SK-N-SH (cell line): Measurements from ENCODE around the gene COPS4. TPM values are rescaled to one million over a fixed set of nuclear protein-coding genes. Genes with fewer than 3 reads are reported as not detected.

Experiments
- CTCF ChIA-PET: fragments of 300-600, 350-600 bp; formaldehyde crosslinking; extraction: SDS; loops from one replicate; lab custom pipeline; 2021; lab: Yijun Ruan, JAX
- POLR2A ChIA-PET: fragments of 350-600 bp; sonication (Branson Sonifier 250); formaldehyde crosslinking; extraction: SDS; loops from one replicate; lab custom pipeline; 2020; ENCODE audit warnings: antibody characterized with exemption, inconsistent platforms; lab: Yijun Ruan, JAX
- DNase-seq: peaks from one replicate; pipeline ENCODE4 v3.0.0; 2012
- H2AFZ ChIP-seq: fragments of 200-600 bp; sonication (generic); 2 replicates; pipeline ENCODE4 v1.8.1; 2016; ENCODE audit warnings: antibody characterized with exemption, mild to moderate bottlenecking, low read depth
- H3F3A ChIP-seq: fragments of 200-600 bp; sonication (generic); replicated peaks from 2 replicates; pipeline ENCODE3; 2016; ENCODE audit warnings: antibody characterized with exemption, mild to moderate bottlenecking; ENCODE audit not compliant: insufficient read depth
- H3K27ac ChIP-seq, 2 experiments: fragments of 200-500 bp in 1 of 2; fragments of 200-600 bp in 1 of 2; sonication (Bioruptor generic) in 1 of 2; sonication (generic), shearing (Covaris generic) in 1 of 2; 2 replicates each; pipeline versions ENCODE4 v1.5.1 to v1.6.1; 2014 to 2016; ENCODE audit warnings: low read depth in 2 of 2, inconsistent platforms in 1 of 2, low read length in 1 of 2, mild to moderate bottlenecking in 1 of 2, mixed read lengths in 1 of 2
- H3K27me3 ChIP-seq: fragments of 200-600 bp; sonication (generic), shearing (Covaris generic); 2 replicates; pipeline ENCODE4 v1.6.1; 2016; ENCODE audit warnings: mixed run types; ENCODE audit not compliant: insufficient read depth
- H3K36me3 ChIP-seq, 2 experiments: fragments of 200-500 bp in 1 of 2; fragments of 200-600 bp in 1 of 2; sonication (Bioruptor generic) in 1 of 2; sonication (generic) in 1 of 2; replicated peaks in 1 of 2; 2 replicates each; pipeline versions ENCODE3 to v1.5.1; 2014 to 2016; ENCODE audit warnings: low read length in 1 of 2, mild to moderate bottlenecking in 1 of 2; ENCODE audit not compliant: insufficient read depth in 2 of 2, control insufficient read depth in 1 of 2
- H3K4me1 ChIP-seq, 2 experiments: fragments of 200-500 bp in 1 of 2; fragments of 200-600 bp in 1 of 2; sonication (Bioruptor generic) in 1 of 2; sonication (generic), shearing (Covaris generic) in 1 of 2; 2 replicates each; pipeline versions ENCODE4 v1.5.1 to v1.6.1; 2014 to 2016; ENCODE audit warnings: low read depth in 1 of 2, low read length in 1 of 2, mixed run types in 1 of 2; ENCODE audit not compliant: insufficient read depth in 2 of 2, control insufficient read depth in 1 of 2
- H3K4me2 ChIP-seq: fragments of 200-600 bp; sonication (generic), shearing (Covaris generic); 2 replicates; pipeline ENCODE4 v1.6.1; 2017; ENCODE audit warnings: mixed run types
- H3K4me3 ChIP-seq, 2 experiments: fragments of 200-500 bp in 1 of 2; fragments of 200-600 bp in 1 of 2; sonication (Bioruptor generic) in 1 of 2; sonication (generic), shearing (Covaris generic) in 1 of 2; 2 replicates each; pipeline versions ENCODE4 v1.5.1 to v1.8.1; 2014 to 2016; ENCODE audit warnings: low read depth in 2 of 2, inconsistent platforms in 1 of 2, low read length in 1 of 2, mild to moderate bottlenecking in 1 of 2, mixed read lengths in 1 of 2, moderate library complexity in 1 of 2
- H3K79me2 ChIP-seq: fragments of 200-600 bp; sonication (generic); 2 replicates; pipeline ENCODE4 v1.8.1; 2017; ENCODE audit warnings: mild to moderate bottlenecking; ENCODE audit not compliant: insufficient read depth
- H3K9ac ChIP-seq: fragments of 200-600 bp; sonication (generic); 2 replicates; pipeline ENCODE4 v1.6.1; 2017; ENCODE audit warnings: mixed run types
- H3K9me2 ChIP-seq: fragments of 200-600 bp; sonication (generic); 2 replicates; pipeline ENCODE4 v1.6.1; 2017; ENCODE audit warnings: mixed run types
- H3K9me3 ChIP-seq: fragments of 200-600 bp; sonication (generic); 2 replicates; pipeline ENCODE4 v1.6.1; 2017; ENCODE audit warnings: mixed run types, mild to moderate bottlenecking, moderate library complexity
- H4K20me1 ChIP-seq: fragments of 200-600 bp; sonication (generic); 2 replicates; pipeline ENCODE4 v1.6.1; 2017; ENCODE audit warnings: mild to moderate bottlenecking, mixed run types; ENCODE audit not compliant: insufficient read depth
- CHD2 ChIP-seq: fragments of 150-350 bp; IDR thresholded peaks from 2 replicates; pipeline ENCODE4 v1.6.1; 2018; ENCODE audit warnings: low read length; ENCODE audit not compliant: partially characterized antibody
- CTCF ChIP-seq: fragments of 200-600 bp; sonication (generic); IDR thresholded peaks from 2 replicates; pipeline ENCODE4 v1.6.1; 2017; ENCODE audit warnings: antibody characterized with exemption, mild to moderate bottlenecking, moderate library complexity
- EP300 ChIP-seq, 2 experiments: IDR thresholded peaks; 2 replicates each; pipeline versions ENCODE4 v1.4.0 to v1.6.1; 2012; ENCODE audit warnings: borderline replicate concordance in 1 of 2, low read depth in 1 of 2, low read length in 1 of 2
- FOSL2 ChIP-seq: IDR thresholded peaks from 2 replicates; pipeline ENCODE4 v1.4.0; 2012; ENCODE audit warnings: low read depth, mild to moderate bottlenecking, moderate library complexity, borderline replicate concordance
- FOXJ3 ChIP-seq: sonication (generic); formaldehyde crosslinking; IDR thresholded peaks from 2 replicates; pipeline ENCODE4 v1.5.1; 2020; ENCODE audit warnings: mild to moderate bottlenecking, missing genetic modification reagents
- FOXM1 ChIP-seq: IDR thresholded peaks from 2 replicates; pipeline ENCODE4 v1.4.0; 2012; ENCODE audit warnings: low read depth, mild to moderate bottlenecking
- GABPA ChIP-seq: IDR thresholded peaks from 2 replicates; pipeline ENCODE4 v1.4.0; 2012; ENCODE audit warnings: low read depth, mild to moderate bottlenecking
- GATA2 ChIP-seq: sonication (generic); formaldehyde crosslinking; IDR thresholded peaks from 2 replicates; pipeline ENCODE4 v1.5.0; 2020; ENCODE audit warnings: mild to moderate bottlenecking, missing genetic modification reagents
- IRF3 ChIP-seq: fragments of 150-350 bp; IDR thresholded peaks from 2 replicates; pipeline ENCODE4 v1.6.1; 2016; ENCODE audit warnings: mild to moderate bottlenecking, low read depth, low read length
- JUND ChIP-seq: IDR thresholded peaks from 2 replicates; pipeline ENCODE4 v1.4.0; 2012
- MAX ChIP-seq: IDR thresholded peaks from 2 replicates; pipeline ENCODE4 v1.4.0; 2012; ENCODE audit warnings: low read depth
- NFIC ChIP-seq: IDR thresholded peaks from 2 replicates; pipeline ENCODE4 v1.4.0; 2012; ENCODE audit warnings: borderline replicate concordance
- NRF1 ChIP-seq: IDR thresholded peaks from 2 replicates; pipeline ENCODE4 v1.6.1; 2012; ENCODE audit warnings: low read depth, mild to moderate bottlenecking, low read length
- POLR2AphosphoS5 ChIP-seq: IDR thresholded peaks from 2 replicates; pipeline ENCODE4 v1.6.1; 2012; ENCODE audit warnings: low read depth, low read length
- RAD21 ChIP-seq: IDR thresholded peaks from 2 replicates; pipeline ENCODE4 v1.6.1; 2012; ENCODE audit warnings: mild to moderate bottlenecking, low read length
- RCOR1 ChIP-seq: fragments of 150-350 bp; IDR thresholded peaks from 2 replicates; pipeline ENCODE4 v1.6.1; 2017; ENCODE audit warnings: antibody characterized with exemption, low read length
- REST ChIP-seq: IDR thresholded peaks from 2 replicates; pipeline ENCODE4 v1.6.1; 2012; ENCODE audit warnings: mild to moderate bottlenecking, low read depth, low read length, moderate library complexity
- RXRA ChIP-seq: IDR thresholded peaks from 2 replicates; pipeline ENCODE4 v1.4.0; 2012; ENCODE audit warnings: low read depth, mild to moderate bottlenecking, borderline replicate concordance
- SIN3A ChIP-seq: IDR thresholded peaks from 2 replicates; pipeline ENCODE4 v1.6.1; 2012; ENCODE audit warnings: low read depth, mild to moderate bottlenecking, low read length, moderate library complexity, borderline replicate concordance
- SMC3 ChIP-seq: IDR thresholded peaks from 2 replicates; pipeline ENCODE4 v1.6.1; 2012; ENCODE audit warnings: low read depth, low read length, improper control_type of control experiment
- TCF12 ChIP-seq: IDR thresholded peaks from 2 replicates; pipeline ENCODE4 v1.4.0; 2012
- TEAD4 ChIP-seq: IDR thresholded peaks from 2 replicates; pipeline ENCODE4 v1.4.0; 2012; ENCODE audit warnings: mild to moderate bottlenecking, borderline replicate concordance; ENCODE audit not compliant: insufficient read depth
- USF2 ChIP-seq: fragments of 150-350 bp; IDR thresholded peaks from 2 replicates; pipeline ENCODE4 v1.6.1; 2017; ENCODE audit warnings: antibody characterized with exemption, low read length, low read depth, borderline replicate concordance
- YY1 ChIP-seq: IDR thresholded peaks from 2 replicates; pipeline ENCODE4 v1.4.0; 2012; ENCODE audit warnings: low read depth, mild to moderate bottlenecking
- ZBTB33 ChIP-seq: IDR thresholded peaks from 2 replicates; pipeline ENCODE4 v1.4.0; 2012; ENCODE audit warnings: low read depth, borderline replicate concordance
- WGBS: methylation state at CpG from one replicate; pipeline ENCODE4 v1.1.6; 2017; ENCODE audit warnings: low lambda C conversion rate; 5-methylcytosine and 5-hydroxymethylcytosine counted together
- polyA plus RNA-seq, 3 experiments: library from polyadenylated mRNA; depleted of rRNA; stranded (reverse); fragments of >200 nt; gene quantifications; 2 replicates each; pipeline ENCODE4 v1.2.3, GENCODE V29; 2012

The COPS4 gene
- polyA plus RNA-seq, 1 of the 3 experiments (the other 2 are of a cell fraction) = 33.9 TPM

- Histone ChIP-seq H3K9ac (peak overlapping the region; percentile 28; the same call in 1 of the 2 replicates), H3K9me2 (no peaks in the 10 kb centered on the region), H3K27ac (peak overlapping the region; percentile 23 to 92; a peak in 3 of 4 replicates), H3K4me2 (peak overlapping the region; percentile 48), H3K4me3 (no peak overlapping the region), H3K27me3 (no peaks in the 10 kb centered on the region), H3K79me2 (peaks cover 73% of the 10 kb centered on the region), H3F3A (peaks cover 34% of the 10 kb centered on the region), H3K4me1 (peaks cover 3 to 6% of the 10 kb centered on the region in 2 experiments; a peak in 2 of 4 replicates), H2AFZ (no peak overlapping the region), H4K20me1 (peaks cover 5% of the 10 kb centered on the region; the same call in 1 of the 2 replicates), H3K36me3 (no peaks in the 10 kb centered on the region), H3K9me3 (no peaks in the 10 kb centered on the region)
- DNase-seq = no peak
- ChIA-PET POLR2A (no interaction called here), CTCF (no interaction called here)
- WGBS = 8% methylated on average over 2 of the region's 2 CpGs
- TF ChIP-seq POLR2AphosphoS5 = peak; percentile 87
- TF ChIP-seq RCOR1 = no peak
- peak; percentile 87 for TF ChIP-seq FOSL2
- no peak for TF ChIP-seq GATA2
- TF ChIP-seq TCF12 = peak; percentile 99
- TF ChIP-seq NRF1 = no peak
- TF ChIP-seq NFIC = peak; percentile 88
- no peak for TF ChIP-seq MAX
- no peak for TF ChIP-seq RAD21
- TF ChIP-seq CHD2 = no peak
- no peak for TF ChIP-seq YY1
- peak; percentile 94 for TF ChIP-seq JUND
- TF ChIP-seq SMC3 = no peak
- TF ChIP-seq CTCF = no peak
- TF ChIP-seq ZBTB33 = no peak
- TF ChIP-seq SIN3A = no peak
- no peak for TF ChIP-seq REST
- peak; percentile 88 for TF ChIP-seq FOXM1
- TF ChIP-seq IRF3 = no peak
- no peak for TF ChIP-seq GABPA
- TF ChIP-seq USF2 = no peak
- TF ChIP-seq TEAD4 = peak; percentile 94
- peak; percentile 73 to 93 for TF ChIP-seq EP300 (IDR thresholded peaks at IDR 0.05; ENCODE audit: borderline replicate concordance in 1 of 2, low read depth in 1 of 2, low read length in 1 of 2)
- TF ChIP-seq RXRA = no peak
- no peak for TF ChIP-seq FOXJ3
Measured at GRCh38 chr4:82988323-82988832, 46.6 kb upstream of the COPS4 start.
